Hematopoietic multipotent progenitor cell treated with erythropoietin and hydrocortisone succinate and interleukin-3 and kit ligand, for 4 days (in vitro differentiated cells): ENCODE measurements around the gene PLAC1.

Source experiments
- DNase-seq: peaks from one replicate; pipeline ENCODE4 v3.0.0-alpha.2; 2015

PLAC1 gene

GRCh38 chrX:134571796-134572195 lies 86.5 kb downstream of the PLAC1 start:
- DNase-seq = no peak

- DNase-seq = peak; percentile 66
Measured at GRCh38 chrX:134570899-134571298, 87.4 kb downstream of the PLAC1 start.

- no peak for DNase-seq
Measured at GRCh38 chrX:134570509-134570846, 87.8 kb downstream of the PLAC1 start.

GRCh38 chrX:134569306-134569705 lies 89.0 kb downstream of the PLAC1 start:
- no peak for DNase-seq

GRCh38 chrX:134568285-134569016 lies 89.8 kb downstream of the PLAC1 start:
- no peak for DNase-seq

GRCh38 chrX:134566506-134566905 lies 91.8 kb downstream of the PLAC1 start:
- DNase-seq = peak; percentile 22

- no peak for DNase-seq
Measured at GRCh38 chrX:134562002-134562401, 96.3 kb downstream of the PLAC1 start.

- no peak for DNase-seq
Measured at GRCh38 chrX:134558133-134558532, 100.1 kb downstream of the PLAC1 start.

- DNase-seq = no peak
Measured at GRCh38 chrX:134554291-134554690, 104.0 kb downstream of the PLAC1 start.

GRCh38 chrX:134552351-134552750 lies 105.9 kb downstream of the PLAC1 start:
- no peak for DNase-seq

GRCh38 chrX:134551376-134552048 lies 106.8 kb downstream of the PLAC1 start:
- DNase-seq = no peak

GRCh38 chrX:134548257-134549201 lies 109.7 kb downstream of the PLAC1 start:
- peak; percentile 51 for DNase-seq

- no peak for DNase-seq
Measured at GRCh38 chrX:134547047-134547679, 111.1 kb downstream of the PLAC1 start.

GRCh38 chrX:134546187-134546586 lies 112.1 kb downstream of the PLAC1 start:
- DNase-seq = no peak

- no peak for DNase-seq
Measured at GRCh38 chrX:134545510-134545909, 112.8 kb downstream of the PLAC1 start.

- DNase-seq = no peak
Measured at GRCh38 chrX:134544513-134545151, 113.6 kb downstream of the PLAC1 start.

- no peak for DNase-seq
Measured at GRCh38 chrX:134544135-134544512, 114.1 kb downstream of the PLAC1 start.

- DNase-seq = no peak
Measured at GRCh38 chrX:134543288-134543687, 115.0 kb downstream of the PLAC1 start.

GRCh38 chrX:134542485-134542884 lies 115.8 kb downstream of the PLAC1 start:
- peak; percentile 61 for DNase-seq

- no peak for DNase-seq
Measured at GRCh38 chrX:134541906-134542305, 116.4 kb downstream of the PLAC1 start.

- DNase-seq = no peak
Measured at GRCh38 chrX:134538316-134538715, 120.0 kb downstream of the PLAC1 start.

GRCh38 chrX:134537179-134537955 lies 120.9 kb downstream of the PLAC1 start:
- DNase-seq = no peak
